ENCODE results near the gene FAR2. TPM values are rescaled to one million over a fixed set of nuclear protein-coding genes. Genes with fewer than 3 reads are reported as not detected.

Gene FAR2
- total RNA-seq, 1 experiment from 2014 or later: 10.7 TPM

DNA sequence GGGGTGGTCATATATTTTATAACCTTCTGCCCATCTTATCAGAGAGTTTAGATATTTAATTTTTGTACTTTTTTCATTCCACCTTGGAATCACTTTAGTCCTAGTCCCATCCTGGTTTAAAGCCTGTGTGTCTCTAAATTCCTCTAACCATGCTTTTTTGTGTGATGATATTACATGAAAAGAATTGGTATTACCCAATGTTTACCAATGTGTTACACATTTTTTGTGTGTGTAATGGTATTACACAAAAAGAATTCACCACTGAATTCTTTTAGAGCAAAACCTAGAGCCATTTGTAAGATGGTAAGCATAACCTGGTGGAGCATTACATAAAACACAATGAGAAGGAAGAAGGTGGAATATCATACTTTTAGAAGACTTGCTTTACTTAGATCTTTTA lies 77.5 kb downstream of the FAR2 start:
- POLR2A ChIA-PET (ENCODE audit: low non-redundant PET): no interaction called here
- no peak for DNase-seq (ENCODE audit: low spot score)
- Histone ChIP-seq H3K27ac (ENCODE audit: low read depth, low read length, poor library complexity, severe bottlenecking) (no peak overlapping the region), H3K4me3 (ENCODE audit: low read depth, low read length, poor library complexity, severe bottlenecking) (no peak overlapping the region), H3K9me3 (ENCODE audit: low read depth, low read length, poor library complexity, severe bottlenecking) (no peaks in the 10 kb centered on the region), H3K27me3 (replicated peaks; ENCODE audit: insufficient read depth, low read depth, low read length, poor library complexity) (no peaks in the 10 kb centered on the region), H3K4me1 (ENCODE audit: insufficient read depth, low read length, poor library complexity, severe bottlenecking) (peaks cover 18% of the 10 kb centered on the region), H3K36me3 (ENCODE audit: insufficient read depth, low read length, poor library complexity, severe bottlenecking) (no peaks in the 10 kb centered on the region)
- CTCF ChIA-PET: no interaction called here
- no TSS peak for BruUV-seq (replicated peaks)
- intact Hi-C loops (cut with micrococcal nuclease; ENCODE audit: unreplicated experiment): no loop called here
- TF ChIP-seq EZH2 (IDR thresholded peaks at IDR 0.05; ENCODE audit: borderline replicate concordance, low read depth, low read length, poor library complexity, severe bottlenecking): no peak
- TF ChIP-seq, protein P1, sequence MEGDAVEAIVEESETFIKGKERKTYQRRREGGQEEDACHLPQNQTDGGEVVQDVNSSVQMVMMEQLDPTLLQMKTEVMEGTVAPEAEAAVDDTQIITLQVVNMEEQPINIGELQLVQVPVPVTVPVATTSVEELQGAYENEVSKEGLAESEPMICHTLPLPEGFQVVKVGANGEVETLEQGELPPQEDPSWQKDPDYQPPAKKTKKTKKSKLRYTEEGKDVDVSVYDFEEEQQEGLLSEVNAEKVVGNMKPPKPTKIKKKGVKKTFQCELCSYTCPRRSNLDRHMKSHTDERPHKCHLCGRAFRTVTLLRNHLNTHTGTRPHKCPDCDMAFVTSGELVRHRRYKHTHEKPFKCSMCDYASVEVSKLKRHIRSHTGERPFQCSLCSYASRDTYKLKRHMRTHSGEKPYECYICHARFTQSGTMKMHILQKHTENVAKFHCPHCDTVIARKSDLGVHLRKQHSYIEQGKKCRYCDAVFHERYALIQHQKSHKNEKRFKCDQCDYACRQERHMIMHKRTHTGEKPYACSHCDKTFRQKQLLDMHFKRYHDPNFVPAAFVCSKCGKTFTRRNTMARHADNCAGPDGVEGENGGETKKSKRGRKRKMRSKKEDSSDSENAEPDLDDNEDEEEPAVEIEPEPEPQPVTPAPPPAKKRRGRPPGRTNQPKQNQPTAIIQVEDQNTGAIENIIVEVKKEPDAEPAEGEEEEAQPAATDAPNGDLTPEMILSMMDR (conservative IDR thresholded peaks at IDR 0.05; ENCODE audit: low read depth, low read length): no peak

DNA sequence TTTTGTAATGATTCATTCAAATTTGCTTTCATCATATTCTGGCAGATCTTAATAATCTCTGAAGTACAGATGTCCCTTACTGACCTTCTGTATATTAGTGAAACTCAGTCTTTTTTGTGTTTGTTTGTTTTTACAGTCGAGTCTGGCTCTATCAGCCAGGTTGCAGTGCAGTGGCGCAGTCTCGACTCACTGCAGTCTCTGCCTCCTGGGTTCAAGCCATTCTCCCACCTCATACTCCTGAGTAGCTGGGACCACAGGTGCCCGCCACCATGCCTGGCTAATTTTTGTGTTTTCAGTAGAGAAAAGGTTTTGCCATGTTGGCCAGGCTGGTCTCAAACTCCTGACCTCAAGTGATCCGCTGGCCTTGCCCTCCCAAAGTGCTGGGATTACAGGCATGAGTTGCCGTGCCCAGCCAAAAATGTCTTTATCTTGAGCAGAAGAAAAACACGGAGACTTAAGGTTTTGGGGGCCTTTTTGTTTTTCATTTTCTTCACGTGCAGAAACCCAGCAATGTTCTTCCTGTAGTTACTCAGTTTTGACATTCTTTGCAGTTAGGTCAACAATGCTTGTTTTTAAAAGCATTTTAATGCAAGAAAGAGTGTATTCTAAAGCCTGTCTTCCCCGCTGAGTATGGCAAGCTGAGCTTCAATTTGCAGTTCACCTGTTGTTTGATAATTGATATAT lies 79.5 kb downstream of the FAR2 start:
- no TSS peak for BruUV-seq (replicated peaks)
- DNase-seq (ENCODE audit: low spot score): no peak
- Histone ChIP-seq H3K27ac (ENCODE audit: low read depth, low read length, poor library complexity, severe bottlenecking) (no peak overlapping the region), H3K9me3 (ENCODE audit: low read depth, low read length, poor library complexity, severe bottlenecking) (no peaks in the 10 kb centered on the region), H3K27me3 (replicated peaks; ENCODE audit: insufficient read depth, low read depth, low read length, poor library complexity) (no peaks in the 10 kb centered on the region), H3K4me1 (ENCODE audit: insufficient read depth, low read length, poor library complexity, severe bottlenecking) (peaks cover 18% of the 10 kb centered on the region), H3K4me3 (ENCODE audit: low read depth, low read length, poor library complexity, severe bottlenecking) (no peak overlapping the region), H3K36me3 (ENCODE audit: insufficient read depth, low read length, poor library complexity, severe bottlenecking) (no peaks in the 10 kb centered on the region)
- TF ChIP-seq, protein P1 (conservative IDR thresholded peaks at IDR 0.05; ENCODE audit: low read depth, low read length): no peak
- TF ChIP-seq EZH2 (IDR thresholded peaks at IDR 0.05; ENCODE audit: borderline replicate concordance, low read depth, low read length, poor library complexity, severe bottlenecking): no peak
- intact Hi-C loops (cut with micrococcal nuclease; ENCODE audit: unreplicated experiment): no loop called here
- ChIA-PET POLR2A (ENCODE audit: low non-redundant PET) (no interaction called here), CTCF (no interaction called here)

DNA sequence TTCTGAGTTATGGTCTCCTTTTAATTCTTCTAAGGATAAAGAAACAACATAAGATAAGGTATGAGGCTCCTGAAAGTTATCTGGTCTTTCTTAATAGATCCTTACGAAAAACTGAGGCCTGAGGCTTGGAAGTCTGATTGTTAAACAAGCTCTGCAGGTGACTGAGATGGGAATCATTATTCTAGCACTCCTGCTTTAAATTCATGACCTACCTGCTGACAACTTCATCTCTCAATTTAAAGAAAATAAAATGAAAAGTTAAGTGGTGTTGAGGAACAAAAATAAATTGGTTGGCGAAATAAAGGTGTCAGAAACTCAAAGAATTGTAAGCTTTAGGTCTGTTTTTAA lies 80.1 kb downstream of the FAR2 start:
- intact Hi-C loops (cut with micrococcal nuclease; ENCODE audit: unreplicated experiment): no loop called here
- BruUV-seq (replicated peaks): no TSS peak
- H3K9me3 ChIP-seq (ENCODE audit: low read depth, low read length, poor library complexity, severe bottlenecking): no peaks in the 10 kb centered on the region
- TF ChIP-seq, protein P1 (conservative IDR thresholded peaks at IDR 0.05; ENCODE audit: low read depth, low read length): no peak
- TF ChIP-seq EZH2 (IDR thresholded peaks at IDR 0.05; ENCODE audit: borderline replicate concordance, low read depth, low read length, poor library complexity, severe bottlenecking): no peak
- no peaks in the 10 kb centered on the region for H3K36me3 ChIP-seq (ENCODE audit: insufficient read depth, low read length, poor library complexity, severe bottlenecking)
- ChIA-PET CTCF (no interaction called here), POLR2A (ENCODE audit: low non-redundant PET) (no interaction called here)
- H3K4me3 ChIP-seq (ENCODE audit: low read depth, low read length, poor library complexity, severe bottlenecking): no peak overlapping the region
- no peak for DNase-seq (ENCODE audit: low spot score)
- H3K27ac ChIP-seq (ENCODE audit: low read depth, low read length, poor library complexity, severe bottlenecking): no peak overlapping the region
- peaks cover 17% of the 10 kb centered on the region for H3K4me1 ChIP-seq (ENCODE audit: insufficient read depth, low read length, poor library complexity, severe bottlenecking)
- H3K27me3 ChIP-seq (replicated peaks; ENCODE audit: insufficient read depth, low read depth, low read length, poor library complexity): no peaks in the 10 kb centered on the region
